PC-3 (cell line): Measurements from ENCODE around the gene UACA. TPM values are rescaled to one million over a fixed set of nuclear protein-coding genes. Genes with fewer than 3 reads are reported as not detected.

Source experiments
- ATAC-seq: fragments of 200-7000 bp; cut with Tn5 transposase; 2 replicates; pipeline ENCODE4 v1.9.1; 2020; ENCODE audit warnings: mild to moderate bottlenecking, moderate library complexity
- BruUV-seq: library from RNA; stranded (reverse); fragments of 400-500 nt; replicated peaks from 2 replicates; lab custom pipeline; 2021; lab: Mats Ljungman, UMichigan
- CTCF ChIA-PET: fragments of 300-600 bp; sonication (Branson Sonifier 250); formaldehyde crosslinking; loops from one replicate; lab custom pipeline; 2022; ENCODE audit warnings: antibody characterized with exemption; lab: Charles Lee
- POLR2A ChIA-PET: fragments of 300-600 bp; sonication (Branson Sonifier 250); formaldehyde crosslinking; loops from one replicate; lab custom pipeline; 2022; ENCODE audit warnings: antibody characterized with exemption; ENCODE audit not compliant: unreplicated experiment; lab: Charles Lee
- DNase-seq: peaks from one replicate; pipeline ENCODE4 v3.0.0-alpha.2; 2015
- H2AFZ ChIP-seq: fragments of 300-600 bp; sonication (generic); 2 replicates; pipeline ENCODE4 v1.6.0; 2016; ENCODE audit warnings: antibody characterized with exemption, low read length
- H3F3A ChIP-seq: fragments of 300-600 bp; sonication (generic); one replicate; pipeline ENCODE4 v1.6.0; 2017; ENCODE audit warnings: antibody characterized with exemption, low read length, control low read depth, mild to moderate bottlenecking; ENCODE audit not compliant: unreplicated experiment
- H3K27ac ChIP-seq: fragments of 300-600 bp; sonication (generic); 2 replicates; pipeline ENCODE4 v1.5.1; 2016; ENCODE audit warnings: mild to moderate bottlenecking, low read length
- H3K27me3 ChIP-seq: fragments of 300-600 bp; sonication (generic); 2 replicates; pipeline ENCODE4 v1.6.1; 2016; ENCODE audit warnings: low read length, mixed read lengths
- H3K36me3 ChIP-seq: fragments of 300-600 bp; sonication (generic); 2 replicates; pipeline ENCODE4 v1.6.1; 2016; ENCODE audit warnings: low read depth, mixed run types, low read length, mixed read lengths
- H3K4me1 ChIP-seq: fragments of 300-600 bp; sonication (generic); 2 replicates; pipeline ENCODE4 v1.5.1; 2016; ENCODE audit warnings: low read length; ENCODE audit not compliant: insufficient read depth
- H3K4me2 ChIP-seq: fragments of 300-600 bp; sonication (generic); 2 replicates; pipeline ENCODE4 v1.6.0; 2016; ENCODE audit warnings: low read length
- H3K4me3 ChIP-seq: fragments of 300-600 bp; sonication (generic); 2 replicates; pipeline ENCODE4 v1.5.1; 2016; ENCODE audit warnings: mild to moderate bottlenecking, low read length, mixed read lengths
- H3K79me2 ChIP-seq: fragments of 300-600 bp; sonication (generic); 2 replicates; pipeline ENCODE4 v1.6.1; 2017; ENCODE audit warnings: low read length, mixed read lengths
- H3K9ac ChIP-seq: fragments of 300-600 bp; sonication (generic); 2 replicates; pipeline ENCODE4 v1.6.0; 2016; ENCODE audit warnings: mild to moderate bottlenecking, low read length
- H3K9me2 ChIP-seq: fragments of 300-600 bp; sonication (generic); replicated peaks from 2 replicates; pipeline ENCODE4 v1.6.1; 2016; ENCODE audit warnings: mixed run types, low read length, mixed read lengths
- H3K9me3 ChIP-seq: fragments of 300-600 bp; sonication (generic); 2 replicates; pipeline ENCODE4 v1.6.1; 2016; ENCODE audit warnings: low read length, mixed read lengths
- H4K20me1 ChIP-seq: fragments of 300-600 bp; sonication (generic); 2 replicates; pipeline ENCODE4 v1.6.1; 2016; ENCODE audit warnings: low read length, mixed read lengths
- CTCF ChIP-seq: fragments of 300-600 bp; sonication (generic); conservative IDR thresholded peaks from 2 replicates; pipeline ENCODE4 v1.5.1; 2017; ENCODE audit warnings: antibody characterized with exemption, low read depth, mild to moderate bottlenecking, low read length
- EZH2 ChIP-seq: fragments of 300-600 bp; sonication (generic); IDR thresholded peaks from one replicate; pipeline ENCODE4 v1.6.1; 2017; ENCODE audit warnings: antibody characterized with exemption, mild to moderate bottlenecking, low read length; ENCODE audit not compliant: unreplicated experiment
- EZH2phosphoT487 ChIP-seq: fragments of 300-600 bp; sonication (generic); IDR thresholded peaks from 2 replicates; pipeline ENCODE4 v1.6.1; 2018; ENCODE audit warnings: mild to moderate bottlenecking, antibody characterized with exemption, low read length, borderline replicate concordance
- intact Hi-C: fragments of 100-400 bp; cut with micrococcal nuclease; formaldehyde crosslinking; loops from 2 replicates; pipeline ENCODE4 v1.9.0; 2023
- total RNA-seq: library from RNA; depleted of rRNA; stranded (reverse); fragments of >200 nt; gene quantifications from 2 replicates; pipeline ENCODE4 v1.2.3, GENCODE V29; 2014

The UACA gene
- total RNA-seq, 1 experiment from 2014 or later = 21.7 TPM

DNA sequence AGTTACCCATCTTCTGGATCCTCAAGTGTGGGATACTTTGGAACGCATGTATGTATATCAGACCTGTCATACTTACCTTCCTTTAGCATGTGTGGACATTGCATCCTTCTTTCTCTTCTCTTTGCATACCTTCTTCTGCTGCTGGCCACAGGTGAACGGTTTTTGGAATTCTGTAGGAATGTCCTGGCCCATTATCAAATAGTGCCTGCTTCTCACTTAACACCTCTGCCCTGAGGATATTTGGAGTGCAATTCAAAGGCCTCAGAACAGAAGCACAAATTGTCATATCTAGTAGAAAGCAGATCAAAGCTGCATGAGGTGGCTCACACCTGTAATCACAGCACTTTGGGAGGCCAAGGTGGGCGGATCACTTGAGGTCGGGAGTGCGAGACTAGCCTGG lies 34.1 kb upstream of the UACA start:
- POLR2A ChIA-PET = no interaction called here
- no peaks in the 10 kb centered on the region for H4K20me1 ChIP-seq
- no peaks in the 10 kb centered on the region for H3K36me3 ChIP-seq
- no TSS peak for BruUV-seq
- peaks cover 77% of the 10 kb centered on the region for H3K4me1 ChIP-seq
- ATAC-seq (no peak), DNase-seq (no peak)
- H2AFZ ChIP-seq = no peak overlapping the region
- CTCF ChIA-PET = no interaction called here
- no peaks in the 10 kb centered on the region for H3K9me2 ChIP-seq
- no peak for TF ChIP-seq CTCF
- no peak for TF ChIP-seq EZH2
- no peak for TF ChIP-seq EZH2phosphoT487
- no peaks in the 10 kb centered on the region for H3K27me3 ChIP-seq
- H3K9me3 ChIP-seq = no peaks in the 10 kb centered on the region
- peaks cover 5% of the 10 kb centered on the region for H3F3A ChIP-seq
- no peak overlapping the region for H3K9ac ChIP-seq
- no peak overlapping the region for H3K27ac ChIP-seq
- H3K4me3 ChIP-seq = no peak overlapping the region
- H3K4me2 ChIP-seq = no peak overlapping the region
- peaks cover 14% of the 10 kb centered on the region for H3K79me2 ChIP-seq
- intact Hi-C loops = loop anchor here (5.0 kb wide), 1 partner anchor 35 kb away; the partner anchor contains the start of gene UACA

- Histone ChIP-seq H3F3A (peaks cover 8% of the 10 kb centered on the region), H3K79me2 (peaks cover 14% of the 10 kb centered on the region), H3K9me3 (no peaks in the 10 kb centered on the region), H3K4me3 (no peak overlapping the region), H3K36me3 (no peaks in the 10 kb centered on the region), H3K9me2 (no peaks in the 10 kb centered on the region), H4K20me1 (no peaks in the 10 kb centered on the region), H3K9ac (no peak overlapping the region), H3K27ac (peak overlapping the region; percentile 94; the same call in 1 of the 2 replicates), H3K27me3 (no peaks in the 10 kb centered on the region), H3K4me1 (peaks cover 77% of the 10 kb centered on the region), H2AFZ (no peak overlapping the region), H3K4me2 (no peak overlapping the region; the same call in 1 of the 2 replicates)
- no peak for TF ChIP-seq CTCF
- no peak for TF ChIP-seq EZH2
- no peak for TF ChIP-seq EZH2phosphoT487
- intact Hi-C loops = loop anchor here (5.0 kb wide), 1 partner anchor 34 kb away; the partner anchor contains the start of gene UACA
- POLR2A ChIA-PET = no interaction called here
- CTCF ChIA-PET = no interaction called here
- ATAC-seq = no peak
- BruUV-seq = no TSS peak
- DNase-seq = no peak
Measured at GRCh38 chr15:70796516-70797310, 33.4 kb upstream of the UACA start.
